Hepatocyte (in vitro differentiated cells): ENCODE results near the gene ALKBH1.

Experiments
- EZH2 ChIP-seq: fragments of 200-600 bp; sonication (generic); IDR thresholded peaks from 2 replicates; pipeline ENCODE4 v1.6.1; 2016; ENCODE audit warnings: antibody characterized with exemption, mild to moderate bottlenecking, borderline replicate concordance
- EZH2phosphoT487 ChIP-seq: fragments of 200-600 bp; sonication (generic); IDR thresholded peaks from one replicate; pipeline ENCODE4 v1.6.1; 2018; ENCODE audit warnings: antibody characterized with exemption, mild to moderate bottlenecking, low read depth, moderate library complexity; ENCODE audit not compliant: unreplicated experiment, severe bottlenecking
- TF ChIP-seq, protein P1 (sequence below): fragments of 200-600 bp; sonication (generic); IDR thresholded peaks from 2 replicates; pipeline ENCODE4 v1.5.1; 2016; ENCODE audit warnings: antibody characterized with exemption, mild to moderate bottlenecking; ENCODE audit not compliant: poor library complexity

DNA sequence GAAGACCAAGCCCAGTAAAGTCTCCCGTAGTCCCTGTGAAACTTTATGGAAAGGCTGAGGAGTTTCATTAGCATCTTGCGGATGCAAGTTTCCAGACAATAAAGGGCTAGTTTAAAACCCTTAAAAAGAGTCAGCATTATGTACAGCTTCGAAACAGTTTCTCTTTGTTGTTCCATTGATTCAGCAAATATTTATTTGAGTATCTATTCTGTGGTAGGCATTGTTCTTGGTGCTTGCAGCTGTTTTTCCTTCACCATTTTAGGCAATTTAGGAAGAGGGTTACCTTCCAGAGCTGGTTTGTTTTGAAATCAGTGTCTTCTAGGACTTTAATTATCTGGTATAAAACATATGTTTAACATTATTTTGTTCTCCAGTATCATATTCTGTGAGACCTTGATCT, 1.6 kb upstream of the ALKBH1 start:
- TF ChIP-seq EZH2 (no peak), EZH2phosphoT487 (no peak)
- TF ChIP-seq, protein P1, sequence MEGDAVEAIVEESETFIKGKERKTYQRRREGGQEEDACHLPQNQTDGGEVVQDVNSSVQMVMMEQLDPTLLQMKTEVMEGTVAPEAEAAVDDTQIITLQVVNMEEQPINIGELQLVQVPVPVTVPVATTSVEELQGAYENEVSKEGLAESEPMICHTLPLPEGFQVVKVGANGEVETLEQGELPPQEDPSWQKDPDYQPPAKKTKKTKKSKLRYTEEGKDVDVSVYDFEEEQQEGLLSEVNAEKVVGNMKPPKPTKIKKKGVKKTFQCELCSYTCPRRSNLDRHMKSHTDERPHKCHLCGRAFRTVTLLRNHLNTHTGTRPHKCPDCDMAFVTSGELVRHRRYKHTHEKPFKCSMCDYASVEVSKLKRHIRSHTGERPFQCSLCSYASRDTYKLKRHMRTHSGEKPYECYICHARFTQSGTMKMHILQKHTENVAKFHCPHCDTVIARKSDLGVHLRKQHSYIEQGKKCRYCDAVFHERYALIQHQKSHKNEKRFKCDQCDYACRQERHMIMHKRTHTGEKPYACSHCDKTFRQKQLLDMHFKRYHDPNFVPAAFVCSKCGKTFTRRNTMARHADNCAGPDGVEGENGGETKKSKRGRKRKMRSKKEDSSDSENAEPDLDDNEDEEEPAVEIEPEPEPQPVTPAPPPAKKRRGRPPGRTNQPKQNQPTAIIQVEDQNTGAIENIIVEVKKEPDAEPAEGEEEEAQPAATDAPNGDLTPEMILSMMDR, result no peak
